K562 (cell line): ENCODE measurements around the gene FMN1. TPM values are rescaled to one million over a fixed set of nuclear protein-coding genes. Genes with fewer than 3 reads are reported as not detected.

ENCODE experiments used
- ATAC-seq: fragments of 200-7000 bp; cut with Tn5 transposase; 3 replicates; pipeline ENCODE4 v1.9.1; 2020; ENCODE audit warnings: moderate library complexity
- BruUV-seq: library from RNA; stranded (reverse); fragments of 400-500 nt; replicated peaks from 2 replicates; lab custom pipeline; 2021; lab: Mats Ljungman, UMichigan
- CTCF ChIA-PET: fragments of 300-600 bp; formaldehyde crosslinking; extraction: SDS; loops from one replicate; lab custom pipeline; 2021; ENCODE audit warnings: low intra/inter-chr PET ratio; lab: Yijun Ruan, JAX
- POLR2A ChIA-PET: fragments of 300-600, 350-650 bp; sonication (Branson Sonifier 250); formaldehyde crosslinking; extraction: SDS; loops from one replicate; lab custom pipeline; 2021; ENCODE audit warnings: antibody characterized with exemption, inconsistent platforms; lab: Yijun Ruan, JAX
- DNase-seq, 4 experiments: peaks; one replicate each; pipeline versions ENCODE4 v3.0.0 to v3.0.0-alpha.2; 2011 to 2018; ENCODE audit warnings: low spot score in 3 of 4, mixed read lengths in 3 of 4; ENCODE audit errors: extremely low read depth in 1 of 4
- FAIRE-seq: peaks from 2 replicates; lab custom pipeline; 2011; peaks lifted over from hg19 to GRCh38; lab: Jason Lieb, UNC
- H2AFZ ChIP-seq: 2 replicates; pipeline ENCODE4 v1.6.0; 2011; ENCODE audit warnings: low read depth, low read length, control low read depth, inconsistent platforms
- H3K27ac ChIP-seq: fragments of 200-600 bp; 3 replicates; pipeline ENCODE4 v1.8.0; 2011; ENCODE audit warnings: low read depth, mild to moderate bottlenecking, control low read depth, inconsistent platforms, low read length, moderate library complexity, mixed read lengths; ENCODE audit errors: extremely low read depth
- H3K27me3 ChIP-seq, 2 experiments: fragments of 300-600 bp in 1 of 2; 2 replicates in 1 of 2; 3 replicates in 1 of 2; pipeline versions ENCODE4 v1.6.0 to v1.8.0; 2011; ENCODE audit warnings: inconsistent platforms in 2 of 2, low read length in 2 of 2, mild to moderate bottlenecking in 1 of 2, mixed read lengths in 1 of 2, moderate library complexity in 1 of 2; ENCODE audit not compliant: control insufficient read depth in 2 of 2, insufficient read depth in 2 of 2
- H3K36me3 ChIP-seq: fragments of 300-600 bp; 3 replicates; pipeline ENCODE4 v1.8.0; 2011; ENCODE audit warnings: mild to moderate bottlenecking, low read length, inconsistent platforms; ENCODE audit not compliant: control insufficient read depth, insufficient read depth
- H3K4me1 ChIP-seq, 2 experiments: fragments of 200-600 bp in 1 of 2; replicated peaks in 1 of 2; 2 replicates in 1 of 2; 3 replicates in 1 of 2; pipeline versions ENCODE4 v1.5.1 to v1.8.0; 2011; ENCODE audit warnings: inconsistent platforms in 2 of 2, low read length in 2 of 2, mild to moderate bottlenecking in 1 of 2, mixed read lengths in 1 of 2, moderate library complexity in 1 of 2; ENCODE audit not compliant: control insufficient read depth in 2 of 2, insufficient read depth in 2 of 2
- H3K4me2 ChIP-seq: 2 replicates; pipeline ENCODE4 v1.6.1; 2011; ENCODE audit warnings: low read length, control low read depth, inconsistent platforms, mixed read lengths; ENCODE audit not compliant: insufficient read depth
- H3K4me3 ChIP-seq: fragments of 200-600 bp; sonication (generic), shearing (Covaris generic); 2 replicates; pipeline ENCODE4 v1.5.1; 2016; ENCODE audit warnings: control low read depth, inconsistent platforms
- H3K79me2 ChIP-seq: fragments of 200-600 bp; 3 replicates; pipeline ENCODE4 v1.8.0; 2011; ENCODE audit warnings: low read length, inconsistent platforms; ENCODE audit not compliant: control insufficient read depth, insufficient read depth
- H3K9ac ChIP-seq, 2 experiments: 2 replicates each; pipeline versions ENCODE4 v1.6.0 to v1.6.1; 2011; ENCODE audit warnings: low read depth in 2 of 2, low read length in 2 of 2, control low read depth in 1 of 2, inconsistent platforms in 1 of 2, mild to moderate bottlenecking in 1 of 2, mixed read lengths in 1 of 2; ENCODE audit not compliant: insufficient read depth in 1 of 2
- H3K9me1 ChIP-seq: one replicate; pipeline ENCODE4 v1.6.0; 2011; ENCODE audit warnings: inconsistent platforms, mild to moderate bottlenecking, low read length, moderate library complexity; ENCODE audit not compliant: control insufficient read depth, insufficient read depth
- H3K9me3 ChIP-seq: replicated peaks from 2 replicates; pipeline ENCODE4 v1.5.1; 2011; ENCODE audit warnings: low read depth, low read length, inconsistent platforms; ENCODE audit not compliant: control insufficient read depth, insufficient read depth
- H4K20me1 ChIP-seq: replicated peaks from 2 replicates; pipeline ENCODE4 v1.6.1; 2011; ENCODE audit warnings: low read length, inconsistent platforms, mixed read lengths; ENCODE audit not compliant: control insufficient read depth, insufficient read depth
- BCL6 ChIP-seq: fragments of 250-450 bp; sonication (Bioruptor Pico); IDR thresholded peaks from 2 replicates; pipeline ENCODE4 v1.4.0; 2020
- CREB1 ChIP-seq, 2 experiments: sonication (generic) in 1 of 2; formaldehyde crosslinking in 1 of 2; IDR thresholded peaks; 2 replicates each; pipeline versions ENCODE4 v1.6.1 to v1.8.0; 2012 to 2022; ENCODE audit warnings: inconsistent platforms in 1 of 2, mild to moderate bottlenecking in 1 of 2, missing genetic modification reagents in 1 of 2, moderate library complexity in 1 of 2
- FOXJ2 ChIP-seq: fragments of 200-800 bp; sonication (Bioruptor generic); IDR thresholded peaks from 2 replicates; pipeline ENCODE4 v1.6.1; 2016; ENCODE audit warnings: missing genetic modification characterization, missing compliant biosample characterization
- HMG20A ChIP-seq: fragments of 450-650 bp; formaldehyde crosslinking; conservative IDR thresholded peaks from 2 replicates; pipeline ENCODE4 v1.4.0; 2020; ENCODE audit warnings: mild to moderate bottlenecking, mixed read lengths
- HNRNPH1 ChIP-seq: fragments of 200-400 bp; formaldehyde crosslinking; optimal IDR thresholded peaks from 2 replicates; pipeline ENCODE3; 2017; ENCODE audit warnings: low read depth, mild to moderate bottlenecking, low read length, moderate library complexity
- NFIX ChIP-seq: fragments of 250-450 bp; sonication (Bioruptor Pico); IDR thresholded peaks from 2 replicates; pipeline ENCODE4 v1.4.0; 2020; ENCODE audit warnings: low read depth, mild to moderate bottlenecking, moderate library complexity
- RBM22 ChIP-seq: fragments of 200-400 bp; formaldehyde crosslinking; IDR thresholded peaks from 2 replicates; pipeline ENCODE4 v1.6.1; 2018; ENCODE audit warnings: low read length, low read depth; ENCODE audit not compliant: poor library complexity, severe bottlenecking
- SMARCA5 ChIP-seq: fragments of 450-650 bp; IDR thresholded peaks from 2 replicates; pipeline ENCODE4 v1.6.1; 2016
- TBP ChIP-seq: optimal IDR thresholded peaks from 2 replicates; pipeline ENCODE3; 2011; ENCODE audit warnings: low read depth, low read length, improper control_type of control experiment
- ZBED1 ChIP-seq: IDR thresholded peaks from 2 replicates; pipeline ENCODE4 v1.6.1; 2014
- ZBTB7A ChIP-seq: IDR thresholded peaks from 2 replicates; pipeline ENCODE4 v1.6.1; 2011; ENCODE audit warnings: low read depth, mild to moderate bottlenecking, low read length, moderate library complexity, borderline replicate concordance; ENCODE audit not compliant: control insufficient read depth
- ZEB2 ChIP-seq: fragments of 450-650 bp; IDR thresholded peaks from 2 replicates; pipeline ENCODE4 v1.6.1; 2016
- ZNF583 ChIP-seq: fragments of 250-450 bp; sonication (Bioruptor Pico); IDR thresholded peaks from 2 replicates; pipeline ENCODE4 v1.4.0; 2020
- WGBS: fragments of 100-300 bp; shearing (Covaris generic); methylation state at CpG from one replicate; pipeline ENCODE4 v1.1.6; 2016; ENCODE audit warnings: low coverage, mixed read lengths; ENCODE audit not compliant: insufficient coverage; ENCODE audit errors: missing lambda C conversion rate; 5-methylcytosine and 5-hydroxymethylcytosine counted together
- in situ Hi-C: fragments of 300-500 bp; cut with MboI; formaldehyde crosslinking; loops from 4 replicates; pipeline ENCODE4 v1.15.0; 2018; ENCODE audit warnings: inconsistent platforms, mixed read lengths
- intact Hi-C: fragments of 100-400 bp; cut with micrococcal nuclease; formaldehyde crosslinking; loops from 2 replicates; pipeline ENCODE4 v1.14.2; 2022
- polyA plus RNA-seq, 8 experiments: library from polyadenylated mRNA; depleted of rRNA in 4 of 8; stranded (reverse) in 5 of 8; unstranded in 3 of 8; fragments of >200 nt; fragmentation: Nextera tagmentation in 2 of 8; fragmentation: Illumina TruSeq in 1 of 8; extraction: Ambion mirVana in 2 of 8; extraction: Trizol in 1 of 8; gene quantifications; 2 replicates each; pipeline versions ENCODE4 v1.2.1 to v1.2.3, GENCODE V29; 2011 to 2014; ENCODE audit warnings: inconsistent platforms in 1 of 8, missing spikeins in 1 of 8
- total RNA-seq, 7 experiments: library from RNA; depleted of rRNA in 6 of 7; stranded (reverse); fragments of >200 nt in 6 of 7; fragmentation: Illumina TruSeq in 2 of 7; extraction: Trizol in 2 of 7; gene quantifications; 2 replicates each; pipeline versions ENCODE4 v1.2.1 to v1.2.3, GENCODE V29; 2011 to 2021; ENCODE audit warnings: low replicate concordance in 1 of 7
- TF ChIP-seq, protein P1 (sequence below): sonication (generic); formaldehyde crosslinking; IDR thresholded peaks from 2 replicates; pipeline ENCODE4 v1.8.0; 2022; ENCODE audit warnings: mild to moderate bottlenecking, low read depth, missing genetic modification reagents
- TF ChIP-seq, protein P2 (sequence below), 2 experiments: fragments of 250-450 bp in 1 of 2; fragments of 450-650 bp in 1 of 2; sonication (Bioruptor Pico) in 1 of 2; IDR thresholded peaks; 2 replicates each; pipeline versions ENCODE4 v1.6.1 to v1.8.0; 2016 to 2021; ENCODE audit warnings: mild to moderate bottlenecking in 2 of 2, moderate library complexity in 2 of 2, missing compliant biosample characterization in 1 of 2, missing genetic modification characterization in 1 of 2
- TF ChIP-seq, protein P3 (sequence below): sonication (generic); formaldehyde crosslinking; IDR thresholded peaks from 2 replicates; pipeline ENCODE4 v1.8.0; 2022; ENCODE audit warnings: mild to moderate bottlenecking, missing genetic modification reagents

Gene FMN1
- total and polyA plus RNA-seq, 9 of the 15 experiments (the other 6 are each of a cell fraction or from before 2014, with no cell fraction given): 0.03 to 0.07 (median 0.04) TPM; not detected in 6

DNA sequence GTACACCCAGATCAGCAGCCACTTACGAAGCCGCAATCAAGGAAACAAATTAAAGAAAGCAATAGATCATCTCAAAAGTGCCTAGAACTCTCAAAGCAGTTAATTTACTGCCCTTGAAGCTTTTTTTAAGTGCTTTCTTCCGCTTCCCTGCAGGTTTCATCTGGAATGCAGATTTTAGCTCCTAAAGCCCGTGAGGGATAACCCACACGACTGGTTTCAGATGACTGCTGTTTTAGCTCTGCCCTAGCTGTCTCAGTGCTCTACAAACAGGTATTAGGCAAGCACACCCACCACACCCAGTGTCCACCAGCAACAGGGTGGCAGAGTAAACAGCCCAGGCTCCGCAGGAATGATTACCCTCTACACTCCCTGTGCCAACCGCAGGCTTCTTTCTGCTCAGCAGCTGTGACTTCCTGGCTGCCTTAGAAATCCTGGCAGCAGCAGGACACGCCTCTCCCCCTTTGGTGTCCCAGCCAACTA is 126.0 kb downstream of the FMN1 start:
- Histone ChIP-seq H3K27ac (no peak overlapping the region), H3K4me1 (no peaks in the 10 kb centered on the region), H3K9ac (no peak overlapping the region), H3K9me3 (no peaks in the 10 kb centered on the region), H3K27me3 (peaks cover 3 to 19% of the 10 kb centered on the region in 2 experiments; a peak in 2 of 5 replicates), H3K4me2 (no peak overlapping the region), H3K4me3 (no peak overlapping the region), H3K9me1 (no peaks in the 10 kb centered on the region), H4K20me1 (no peaks in the 10 kb centered on the region), H3K36me3 (no peaks in the 10 kb centered on the region), H2AFZ (no peak overlapping the region), H3K79me2 (no peaks in the 10 kb centered on the region)
- no TSS peak for BruUV-seq
- POLR2A ChIA-PET: no interaction called here
- FAIRE-seq (no peak), DNase-seq (no peak), ATAC-seq (no peak)
- CTCF ChIA-PET: no interaction called here
- TF ChIP-seq BCL6 (CRISPR knock-in tag): no peak
- no peak for TF ChIP-seq HMG20A
- no peak for TF ChIP-seq CREB1 (IDR thresholded peaks at IDR 0.05)
- no peak for TF ChIP-seq CREB1 (CRISPR knock-in tag; IDR thresholded peaks at IDR 0.05)
- TF ChIP-seq ZEB2: no peak
- no peak for TF ChIP-seq ZBTB7A
- TF ChIP-seq ZBED1: no peak
- TF ChIP-seq, protein P1, sequence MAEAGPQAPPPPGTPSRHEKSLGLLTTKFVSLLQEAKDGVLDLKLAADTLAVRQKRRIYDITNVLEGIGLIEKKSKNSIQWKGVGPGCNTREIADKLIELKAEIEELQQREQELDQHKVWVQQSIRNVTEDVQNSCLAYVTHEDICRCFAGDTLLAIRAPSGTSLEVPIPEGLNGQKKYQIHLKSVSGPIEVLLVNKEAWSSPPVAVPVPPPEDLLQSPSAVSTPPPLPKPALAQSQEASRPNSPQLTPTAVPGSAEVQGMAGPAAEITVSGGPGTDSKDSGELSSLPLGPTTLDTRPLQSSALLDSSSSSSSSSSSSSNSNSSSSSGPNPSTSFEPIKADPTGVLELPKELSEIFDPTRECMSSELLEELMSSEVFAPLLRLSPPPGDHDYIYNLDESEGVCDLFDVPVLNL: no peak
- no peak for TF ChIP-seq RBM22
- no peak for TF ChIP-seq HNRNPH1
- no peak for TF ChIP-seq SMARCA5
- TF ChIP-seq, protein P2, sequence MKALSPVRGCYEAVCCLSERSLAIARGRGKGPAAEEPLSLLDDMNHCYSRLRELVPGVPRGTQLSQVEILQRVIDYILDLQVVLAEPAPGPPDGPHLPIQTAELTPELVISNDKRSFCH (CRISPR knock-in tag; IDR thresholded peaks at IDR 0.05): no peak
- TF ChIP-seq, protein P2 (tag; IDR thresholded peaks at IDR 0.05): no peak
- TF ChIP-seq, protein P3, sequence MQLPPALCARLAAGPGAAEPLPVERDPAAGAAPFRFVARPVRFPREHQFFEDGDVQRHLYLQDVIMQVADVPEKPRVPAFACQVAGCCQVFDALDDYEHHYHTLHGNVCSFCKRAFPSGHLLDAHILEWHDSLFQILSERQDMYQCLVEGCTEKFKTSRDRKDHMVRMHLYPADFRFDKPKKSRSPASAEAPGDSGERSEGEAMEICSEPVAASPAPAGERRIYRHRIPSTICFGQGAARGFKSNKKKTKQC (CRISPR knock-in tag): no peak
- no peak for TF ChIP-seq ZNF583
- TF ChIP-seq NFIX: no peak
- TF ChIP-seq TBP: no peak
- no peak for TF ChIP-seq FOXJ2
- WGBS: under 1% methylated on average over 8 of the region's 8 CpGs
- intact Hi-C loops (no loop called here), in situ Hi-C loops (no loop called here)
